Ovary (tissue), 9 donors: Measurements from ENCODE around the gene SRPK3. TPM values are rescaled to one million over a fixed set of nuclear protein-coding genes. Genes with fewer than 3 reads are reported as not detected.

Source experiments
- DNase-seq, 5 donors: peaks; one replicate each; pipeline ENCODE4 v3.0.0-alpha.2; 2019 to 2020
- H3K27ac ChIP-seq, 2 donors: fragments of 200-600 bp; one replicate each; pipeline versions ENCODE4 v1.5.1 to v1.8.0; 2019 to 2022
- H3K27me3 ChIP-seq: fragments of 200-600 bp; one replicate; pipeline ENCODE4 v1.8.0; 2022
- H3K36me3 ChIP-seq: fragments of 200-600 bp; sonication (generic); one replicate; pipeline ENCODE4 v1.5.1; 2019
- H3K4me1 ChIP-seq: one replicate; pipeline ENCODE4 v1.8.1; 2013; ENCODE audit warnings: mild to moderate bottlenecking, moderate library complexity; ENCODE audit not compliant: insufficient read depth
- H3K4me3 ChIP-seq: fragments of 200-600 bp; sonication (generic); one replicate; pipeline ENCODE4 v1.5.1; 2017
- H3K9me3 ChIP-seq, 2 donors: fragments of 200-600 bp in 1 of 2; sonication (generic) in 1 of 2; one replicate each; pipeline versions ENCODE4 v1.5.1 to v1.8.1; 2013 to 2019; ENCODE audit warnings: mild to moderate bottlenecking in 1 of 2, moderate library complexity in 1 of 2
- EP300 ChIP-seq: sonication (generic); formaldehyde crosslinking; IDR thresholded peaks from one replicate; pipeline ENCODE4 v1.6.1; 2017; ENCODE audit warnings: antibody characterized with exemption
- POLR2A ChIP-seq: fragments of 450-650 bp; IDR thresholded peaks from one replicate; pipeline ENCODE4 v1.6.1; 2017; ENCODE audit warnings: antibody characterized with exemption, mild to moderate bottlenecking, moderate library complexity
- WGBS, 3 donors: extraction: QIAGEN DNeasy Blood & Tissue Kit in 1 of 3; methylation state at CpG; one replicate each; pipeline versions ENCODE4 v1.1.5 to v1.1.7; 2013 to 2017; 5-methylcytosine and 5-hydroxymethylcytosine counted together
- intact Hi-C, 4 donors: fragments of 100-400 bp; cut with DNase I; formaldehyde crosslinking; loops; one replicate each; pipeline versions ENCODE4 v1.11.0 to v1.15.1; 2022 to 2023
- polyA plus RNA-seq, 2 donors: library from polyadenylated mRNA; stranded (reverse); fragments of 200-250 nt in 1 of 2; fragments of 350-450 nt in 1 of 2; fragmentation: Illumina TruSeq in 1 of 2; extraction: RNeasy Lipid Tissue Mini Kit (QIAGEN cat#74804) in 1 of 2; gene quantifications; one replicate each; pipeline ENCODE4 v1.2.3, GENCODE V29; 2013 to 2014
- total RNA-seq, 7 donors: library from RNA; depleted of rRNA in 2 of 7; stranded (reverse); fragments of >200 nt in 2 of 7; fragmentation: NEBNext Ultra II Directional in 3 of 7; extraction: Animal tissue kit (Norgen Biotek cat#: 25700) in 3 of 7; gene quantifications; one replicate each; pipeline versions ENCODE4 v1.1.0 to v1.2.4, GENCODE V29; 2016 to 2023
- TF ChIP-seq, protein P1 (sequence below), 3 donors: fragments of 450-650 bp in 2 of 3; fragments of 200-600 bp in 1 of 3; IDR thresholded peaks; one replicate each; pipeline versions ENCODE4 v1.5.1 to v1.8.0; 2016 to 2022; ENCODE audit warnings: antibody characterized with exemption in 3 of 3, mild to moderate bottlenecking in 1 of 3
- donor health status: DM: no; HTN: no; CAD: no; lungs with moderate emphysema.
- donor health status: DM: no; HTN: no; CAD: no.
- donor health status: Bipolar disorder and iron deficiency.
- donor health status: DM: yes; HTN: yes; CAD: no.
- donor health status: DM: no; HTN: no; CAD: no.
- donor health status: DM: yes; HTN: yes; CAD: no.

SRPK3 gene
- total and polyA plus RNA-seq, 9 donors = 0.25 to 2.1 (median 1.4) TPM

DNA sequence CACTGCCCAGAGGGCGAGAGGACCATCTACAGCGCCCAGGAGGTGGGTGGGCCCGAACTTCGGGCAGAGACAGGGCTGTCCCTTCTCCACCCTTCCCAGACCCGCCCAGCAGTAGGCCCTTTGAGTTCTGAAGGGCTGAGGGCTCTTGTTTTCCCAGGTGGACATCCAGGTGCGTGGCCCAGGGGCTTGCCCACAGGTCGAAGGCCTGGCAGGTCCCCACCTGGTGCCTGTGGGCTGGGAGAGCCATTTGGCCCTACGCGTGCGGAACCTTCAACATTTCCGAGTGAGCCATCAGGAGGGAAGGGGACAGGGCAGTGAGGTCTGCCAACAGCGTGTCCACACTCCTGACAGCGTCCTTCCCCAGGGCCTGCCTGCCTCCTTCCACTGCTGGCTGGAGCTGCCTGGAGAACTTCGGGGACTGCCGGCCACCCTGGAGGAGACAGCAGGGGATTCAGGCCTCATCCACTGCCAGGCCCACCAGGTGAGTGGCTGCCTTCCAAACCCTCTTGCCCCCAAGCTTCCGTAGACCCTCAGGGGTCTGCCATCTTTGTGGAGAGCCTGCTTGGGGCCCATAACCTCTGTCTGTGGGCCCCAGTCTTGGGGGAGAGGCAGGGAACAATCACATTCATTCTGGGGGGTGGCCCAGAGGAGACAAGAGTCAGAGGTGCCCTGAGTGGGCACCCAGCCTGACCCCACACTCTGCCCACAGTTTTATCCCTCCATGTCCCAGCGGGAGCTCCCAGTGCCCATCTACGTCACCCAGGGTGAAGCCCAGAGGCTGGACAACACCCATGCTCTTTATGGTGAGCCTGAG is 10.0 kb upstream of the SRPK3 start:
- TF ChIP-seq, protein P1, sequence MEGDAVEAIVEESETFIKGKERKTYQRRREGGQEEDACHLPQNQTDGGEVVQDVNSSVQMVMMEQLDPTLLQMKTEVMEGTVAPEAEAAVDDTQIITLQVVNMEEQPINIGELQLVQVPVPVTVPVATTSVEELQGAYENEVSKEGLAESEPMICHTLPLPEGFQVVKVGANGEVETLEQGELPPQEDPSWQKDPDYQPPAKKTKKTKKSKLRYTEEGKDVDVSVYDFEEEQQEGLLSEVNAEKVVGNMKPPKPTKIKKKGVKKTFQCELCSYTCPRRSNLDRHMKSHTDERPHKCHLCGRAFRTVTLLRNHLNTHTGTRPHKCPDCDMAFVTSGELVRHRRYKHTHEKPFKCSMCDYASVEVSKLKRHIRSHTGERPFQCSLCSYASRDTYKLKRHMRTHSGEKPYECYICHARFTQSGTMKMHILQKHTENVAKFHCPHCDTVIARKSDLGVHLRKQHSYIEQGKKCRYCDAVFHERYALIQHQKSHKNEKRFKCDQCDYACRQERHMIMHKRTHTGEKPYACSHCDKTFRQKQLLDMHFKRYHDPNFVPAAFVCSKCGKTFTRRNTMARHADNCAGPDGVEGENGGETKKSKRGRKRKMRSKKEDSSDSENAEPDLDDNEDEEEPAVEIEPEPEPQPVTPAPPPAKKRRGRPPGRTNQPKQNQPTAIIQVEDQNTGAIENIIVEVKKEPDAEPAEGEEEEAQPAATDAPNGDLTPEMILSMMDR (IDR thresholded peaks at IDR 0.05) = no peak
- TF ChIP-seq EP300 = no peak
- TF ChIP-seq POLR2A = no peak
- H3K36me3 ChIP-seq = no peaks in the 10 kb centered on the region
- peak in 2 of 5 donors; percentile 9 to 16 for DNase-seq

DNA sequence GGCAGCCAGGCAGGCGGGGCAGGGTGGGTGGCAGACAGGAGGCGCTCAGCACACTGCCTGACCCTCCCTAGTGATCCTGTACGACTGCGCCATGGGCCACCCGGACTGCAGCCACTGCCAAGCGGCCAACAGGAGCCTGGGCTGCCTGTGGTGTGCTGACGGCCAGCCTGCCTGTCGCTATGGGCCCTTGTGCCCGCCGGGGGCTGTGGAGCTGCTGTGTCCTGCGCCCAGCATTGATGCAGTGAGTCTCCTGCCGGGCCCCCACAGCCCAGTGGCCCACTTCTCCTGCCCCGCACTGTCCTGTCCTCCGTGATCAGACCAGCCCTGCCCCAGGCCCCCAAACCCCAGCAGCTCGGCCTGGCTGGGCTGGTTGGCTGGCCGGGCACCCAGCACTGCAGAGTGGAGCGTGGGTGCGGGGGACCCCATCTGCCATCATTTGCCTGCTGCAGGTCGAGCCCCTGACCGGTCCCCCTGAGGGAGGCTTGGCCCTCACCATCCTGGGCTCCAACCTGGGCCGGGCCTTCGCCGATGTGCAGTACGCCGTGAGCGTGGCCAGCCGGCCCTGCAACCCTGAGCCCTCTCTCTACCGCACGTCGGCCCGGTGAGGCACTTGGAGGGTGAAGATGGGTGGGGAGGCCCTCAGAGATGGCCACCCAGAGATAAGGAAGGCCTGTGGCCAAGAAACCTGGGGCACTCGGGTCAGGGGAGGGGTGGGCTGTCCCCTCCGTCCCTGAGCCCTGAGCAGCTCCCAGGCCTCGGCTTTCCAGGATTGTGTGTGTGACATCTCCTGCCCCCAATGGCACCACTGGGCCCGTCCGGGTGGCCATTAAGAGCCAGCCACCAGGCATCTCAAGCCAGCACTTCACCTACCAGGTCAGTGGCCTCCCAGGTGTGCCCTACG is 9.2 kb upstream of the SRPK3 start:
- no peaks in the 10 kb centered on the region for H3K36me3 ChIP-seq
- no peaks in the 10 kb centered on the region for H3K4me1 ChIP-seq
- H3K4me3 ChIP-seq = no peak overlapping the region
- H3K27me3 ChIP-seq = no peaks in the 10 kb centered on the region
- intact Hi-C loops = loop anchor here in 1 of 4 donors (5.0 kb wide), 1 partner anchor 1446 kb away; the partner anchor contains the start of gene VBP1
- no peaks in the 10 kb centered on the region for H3K9me3 ChIP-seq
- no peak overlapping the region for H3K27ac ChIP-seq
- TF ChIP-seq, protein P1 (IDR thresholded peaks at IDR 0.05) = no peak
- TF ChIP-seq POLR2A (no peak), EP300 (no peak)
- peak in 2 of 5 donors; percentile 9 to 31 for DNase-seq
- WGBS, 3 donors = 83 to 85% (median 83%) methylated on average over 33 to 37 of the region's 37 CpGs

More for the DNA sequence above, 10.0 kb upstream of the SRPK3 start:
- Histone ChIP-seq H3K9me3 (no peaks in the 10 kb centered on the region), H3K27ac (no peak overlapping the region), H3K4me3 (no peak overlapping the region), H3K27me3 (no peaks in the 10 kb centered on the region), H3K4me1 (no peaks in the 10 kb centered on the region)
- intact Hi-C loops = loop anchor here in 1 of 4 donors (5.0 kb wide), 1 partner anchor 1446 kb away; the partner anchor contains the start of gene VBP1
- 85 to 88% (median 88%) methylated on average over 17 to 18 of the region's 18 CpGs for WGBS, 3 donors

DNA sequence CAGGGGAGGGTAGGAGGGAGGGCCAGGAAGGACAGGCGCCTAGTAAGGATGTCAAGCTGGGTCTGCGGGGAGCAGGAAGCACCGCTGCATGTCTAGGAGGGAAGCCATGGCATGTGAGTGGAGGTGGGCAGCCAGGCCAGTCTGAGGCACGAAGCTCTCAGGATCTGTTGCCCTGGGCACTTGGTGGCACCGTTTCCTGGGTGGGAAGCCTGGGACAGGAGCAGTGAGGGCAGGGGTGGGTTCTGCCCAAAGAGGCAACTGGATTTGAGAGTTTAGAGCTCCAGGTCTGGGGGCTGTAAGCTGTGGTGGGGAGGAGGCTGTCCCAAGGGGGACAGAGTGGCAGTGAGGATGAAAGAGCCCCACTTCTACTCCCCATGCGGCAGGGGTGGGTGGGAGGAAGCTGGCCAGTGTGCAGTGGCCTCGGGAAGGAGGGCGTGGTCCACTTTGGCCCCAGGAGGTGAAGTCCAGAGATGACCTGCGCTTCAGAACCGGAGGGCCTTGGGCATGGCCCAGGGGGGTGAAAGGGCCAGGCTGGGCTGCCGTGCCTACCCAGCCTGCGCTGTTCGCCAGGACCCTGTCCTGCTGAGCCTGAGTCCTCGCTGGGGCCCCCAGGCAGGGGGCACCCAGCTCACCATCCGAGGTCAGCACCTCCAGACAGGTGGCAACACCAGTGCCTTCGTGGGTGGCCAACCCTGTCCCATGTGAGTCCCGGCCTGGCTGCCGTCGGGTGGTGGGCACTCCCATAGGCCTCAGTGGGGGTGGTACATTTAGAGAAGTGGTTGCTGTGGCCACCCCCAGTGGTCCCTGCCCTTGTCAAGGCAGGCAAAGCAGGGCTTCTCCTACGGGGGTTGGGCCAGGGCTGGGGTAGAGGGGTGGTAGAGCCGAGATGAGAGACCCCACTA is 8.3 kb upstream of the SRPK3 start:
- no peaks in the 10 kb centered on the region for H3K4me1 ChIP-seq
- intact Hi-C loops = loop anchor here in 1 of 4 donors (5.0 kb wide), 1 partner anchor 1445 kb away; the partner anchor contains the start of gene VBP1
- no peaks in the 10 kb centered on the region for H3K9me3 ChIP-seq
- no peaks in the 10 kb centered on the region for H3K36me3 ChIP-seq
- DNase-seq = peak in 1 of 5 donors; percentile 28
- H3K27ac ChIP-seq = no peak overlapping the region
- H3K4me3 ChIP-seq = no peak overlapping the region
- 79 to 88% (median 83%) methylated on average over 20 to 21 of the region's 21 CpGs for WGBS, 3 donors
- no peak for TF ChIP-seq EP300
- no peaks in the 10 kb centered on the region for H3K27me3 ChIP-seq

DNA sequence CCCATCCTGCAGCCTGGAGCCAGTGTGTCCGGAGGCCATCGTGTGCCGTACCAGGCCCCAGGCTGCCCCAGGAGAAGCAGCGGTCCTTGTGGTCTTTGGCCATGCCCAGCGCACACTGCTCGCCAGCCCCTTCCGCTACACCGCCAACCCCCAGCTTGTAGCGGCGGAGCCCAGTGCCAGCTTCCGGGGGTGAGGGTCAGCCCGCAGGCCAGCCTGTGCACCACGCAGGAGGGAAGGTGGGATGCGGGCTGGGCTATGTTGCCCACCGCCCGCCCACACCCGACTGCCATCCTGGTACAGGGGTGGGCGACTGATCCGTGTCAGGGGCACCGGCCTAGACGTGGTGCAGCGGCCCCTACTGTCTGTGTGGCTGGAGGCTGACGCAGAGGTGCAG is 7.6 kb upstream of the SRPK3 start:
- intact Hi-C loops = loop anchor here in 1 of 4 donors (5.0 kb wide), 1 partner anchor 1444 kb away; the partner anchor contains the start of gene VBP1
- peak in 1 of 5 donors; percentile 11 for DNase-seq
- no peak for TF ChIP-seq POLR2A
- TF ChIP-seq EP300 = no peak
- TF ChIP-seq, protein P1 (IDR thresholded peaks at IDR 0.05) = no peak
- no peaks in the 10 kb centered on the region for H3K36me3 ChIP-seq
- no peaks in the 10 kb centered on the region for H3K4me1 ChIP-seq
- H3K4me3 ChIP-seq = no peak overlapping the region
- 93 to 95% (median 94%) methylated on average over 17 to 23 of the region's 23 CpGs for WGBS, 3 donors
- no peaks in the 10 kb centered on the region for H3K27me3 ChIP-seq
- H3K9me3 ChIP-seq = no peaks in the 10 kb centered on the region
- no peak overlapping the region for H3K27ac ChIP-seq
